Caco-2 (cell line): Measurements from ENCODE around the gene IQGAP1. TPM values are rescaled to one million over a fixed set of nuclear protein-coding genes. Genes with fewer than 3 reads are reported as not detected.
A peak's percentile ranks its signal among the peaks of the same experiment; 100 is the strongest.
"Not testable (repeated sequence)": the region's sequence is repeated elsewhere in the genome, so short reads cannot be mapped to it uniquely, and the experiment has no call there.

Experiments used
- BruUV-seq: library from RNA; stranded (reverse); fragments of 400-500 nt; replicated peaks from 2 replicates; lab custom pipeline; 2021; lab: Mats Ljungman, UMichigan
- CTCF ChIA-PET: fragments of 300-600 bp; sonication (Branson Sonifier 250); formaldehyde crosslinking; loops from one replicate; lab custom pipeline; 2022; ENCODE audit warnings: antibody characterized with exemption; lab: Charles Lee
- POLR2A ChIA-PET: fragments of 300-600 bp; sonication (Branson Sonifier 250); formaldehyde crosslinking; loops from one replicate; lab custom pipeline; 2022; ENCODE audit warnings: antibody characterized with exemption; lab: Charles Lee
- DNase-seq, 2 experiments: peaks; one replicate each; pipeline versions ENCODE4 v3.0.0 to v3.0.0-alpha.2; 2020 to 2022
- H3K27me3 ChIP-seq: replicated peaks from 2 replicates; pipeline ENCODE4 v1.6.0; 2011; ENCODE audit warnings: low read length; ENCODE audit not compliant: control insufficient read depth, insufficient read depth
- H3K36me3 ChIP-seq: 2 replicates; pipeline ENCODE4 v1.5.1; 2011; ENCODE audit warnings: low read length; ENCODE audit not compliant: control insufficient read depth, insufficient read depth
- H3K4me1 ChIP-seq: fragments of 250-450 bp; sonication (Bioruptor Pico); 2 replicates; pipeline ENCODE4 v1.5.1; 2020; ENCODE audit warnings: mild to moderate bottlenecking
- H3K4me3 ChIP-seq: 2 replicates; pipeline ENCODE4 v1.5.1; 2011; ENCODE audit warnings: low read depth, mild to moderate bottlenecking, control low read depth, low read length
- H3K9me3 ChIP-seq: fragments of 250-450 bp; sonication (Bioruptor Pico); 2 replicates; pipeline ENCODE4 v1.5.1; 2020; ENCODE audit warnings: mild to moderate bottlenecking, moderate library complexity
- H3K27ac Mint-ChIP-seq: one replicate; pipeline ENCODE4 v1.8.0; 2022; ENCODE audit warnings: mixed read lengths; ENCODE audit not compliant: unreplicated experiment
- H3K27me3 Mint-ChIP-seq: one replicate; pipeline ENCODE4 v1.8.0; 2022; ENCODE audit warnings: mixed read lengths; ENCODE audit not compliant: insufficient read depth, unreplicated experiment
- H3K36me3 Mint-ChIP-seq: one replicate; pipeline ENCODE4 v1.8.0; 2022; ENCODE audit warnings: mild to moderate bottlenecking, mixed read lengths; ENCODE audit not compliant: insufficient read depth, unreplicated experiment
- H3K4me1 Mint-ChIP-seq: one replicate; pipeline ENCODE4 v1.8.0; 2022; ENCODE audit warnings: low read depth, mixed read lengths; ENCODE audit not compliant: unreplicated experiment
- H3K4me3 Mint-ChIP-seq: one replicate; pipeline ENCODE4 v1.8.0; 2022; ENCODE audit warnings: mild to moderate bottlenecking, moderate library complexity, mixed read lengths; ENCODE audit not compliant: unreplicated experiment
- H3K9me3 Mint-ChIP-seq: one replicate; pipeline ENCODE4 v1.8.0; 2022; ENCODE audit warnings: mixed read lengths; ENCODE audit not compliant: unreplicated experiment
- intact Hi-C: fragments of 100-400 bp; cut with micrococcal nuclease; formaldehyde crosslinking; loops from one replicate; pipeline ENCODE4 v1.10.0; 2022; ENCODE audit not compliant: unreplicated experiment
- total RNA-seq: library from RNA; stranded (reverse); gene quantifications from 2 replicates; pipeline ENCODE4 v1.2.3, GENCODE V29; 2022
- TF ChIP-seq, protein P1 (sequence below), 2 experiments: fragments of 200-600 bp in 1 of 2; IDR thresholded peaks; 1 replicate in 1 of 2; 2 replicates in 1 of 2; pipeline versions ENCODE4 v1.5.1 to v1.8.0; 2011 to 2022; ENCODE audit warnings: antibody characterized with exemption in 1 of 2, control low read depth in 1 of 2, inconsistent platforms in 1 of 2, low read depth in 1 of 2, low read length in 1 of 2, mild to moderate bottlenecking in 1 of 2, moderate library complexity in 1 of 2; ENCODE audit not compliant: insufficient read depth in 1 of 2, severe bottlenecking in 1 of 2, unreplicated experiment in 1 of 2

IQGAP1 gene
- total RNA-seq, 1 experiment from 2014 or later: 142 TPM

DNA sequence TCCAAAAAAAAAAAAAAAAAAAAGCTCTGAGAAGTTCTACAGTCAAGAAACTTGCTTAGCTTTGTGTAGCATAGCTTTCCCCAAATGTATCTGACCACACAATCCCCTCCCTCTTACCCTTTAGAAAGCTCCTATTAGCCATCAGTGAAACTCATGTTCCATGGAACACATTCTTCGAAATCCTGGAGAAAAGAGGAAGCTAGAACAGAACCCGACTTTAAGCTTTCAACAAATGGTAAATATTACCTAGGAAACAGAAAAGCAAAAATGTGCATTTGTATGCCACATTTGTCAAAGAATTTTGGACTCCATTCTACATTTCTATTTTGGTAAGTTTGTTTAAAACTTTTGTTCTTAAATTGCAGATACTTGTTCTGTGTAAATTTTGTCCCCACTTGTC, 124.2 kb downstream of the IQGAP1 start:
- no TSS peak for BruUV-seq
- H3K27ac Mint-ChIP-seq: no peak overlapping the region
- CTCF ChIA-PET: no interaction called here

DNA sequence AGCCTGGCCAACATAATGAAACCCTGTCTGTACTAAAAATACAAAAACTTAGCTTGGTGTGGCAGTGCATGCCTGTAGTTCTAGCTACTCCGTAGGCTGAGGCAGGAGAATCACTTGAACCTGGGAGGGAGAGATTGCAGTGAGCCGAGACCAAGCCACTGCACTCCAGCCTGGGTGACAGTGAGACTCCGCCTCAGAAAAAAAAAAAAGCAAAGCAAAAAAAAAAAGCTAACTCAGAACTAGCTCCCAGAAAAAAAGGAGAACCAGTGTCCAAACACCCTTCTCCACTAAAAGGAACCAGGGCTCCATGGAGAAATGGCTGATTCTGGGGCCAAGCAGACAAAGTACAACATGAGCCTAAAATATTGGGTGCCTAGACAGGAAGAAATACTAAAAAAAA, 124.9 kb downstream of the IQGAP1 start:
- Histone ChIP-seq H3K9me3 (peaks cover 7% of the 10 kb centered on the region; the same call in 1 of the 2 replicates), H3K27me3 (no peaks in the 10 kb centered on the region), H3K4me1 (peaks cover 6% of the 10 kb centered on the region; the same call in 1 of the 2 replicates), H3K36me3 (no peaks in the 10 kb centered on the region), H3K4me3 (no peak overlapping the region)
- H3K9me3 Mint-ChIP-seq: no peaks in the 10 kb centered on the region
- BruUV-seq: no TSS peak
- no peaks in the 10 kb centered on the region for H3K27me3 Mint-ChIP-seq
- no peak overlapping the region for H3K4me3 Mint-ChIP-seq
- H3K27ac Mint-ChIP-seq: no peak overlapping the region
- H3K4me1 Mint-ChIP-seq: no peaks in the 10 kb centered on the region
- POLR2A ChIA-PET: interaction anchor here (0.6 kb wide), 2 partner anchors 45 to 145 kb away, joined by 3 read pairs; no protein-coding TSS in a partner anchor
- intact Hi-C loops: no loop called here
- CTCF ChIA-PET: interaction anchor here (0.6 kb wide), 1 partner anchor 11 kb away, joined by 3 read pairs; no protein-coding TSS in a partner anchor
- no peak for DNase-seq
- H3K36me3 Mint-ChIP-seq: peaks cover 16% of the 10 kb centered on the region
- TF ChIP-seq, protein P1, sequence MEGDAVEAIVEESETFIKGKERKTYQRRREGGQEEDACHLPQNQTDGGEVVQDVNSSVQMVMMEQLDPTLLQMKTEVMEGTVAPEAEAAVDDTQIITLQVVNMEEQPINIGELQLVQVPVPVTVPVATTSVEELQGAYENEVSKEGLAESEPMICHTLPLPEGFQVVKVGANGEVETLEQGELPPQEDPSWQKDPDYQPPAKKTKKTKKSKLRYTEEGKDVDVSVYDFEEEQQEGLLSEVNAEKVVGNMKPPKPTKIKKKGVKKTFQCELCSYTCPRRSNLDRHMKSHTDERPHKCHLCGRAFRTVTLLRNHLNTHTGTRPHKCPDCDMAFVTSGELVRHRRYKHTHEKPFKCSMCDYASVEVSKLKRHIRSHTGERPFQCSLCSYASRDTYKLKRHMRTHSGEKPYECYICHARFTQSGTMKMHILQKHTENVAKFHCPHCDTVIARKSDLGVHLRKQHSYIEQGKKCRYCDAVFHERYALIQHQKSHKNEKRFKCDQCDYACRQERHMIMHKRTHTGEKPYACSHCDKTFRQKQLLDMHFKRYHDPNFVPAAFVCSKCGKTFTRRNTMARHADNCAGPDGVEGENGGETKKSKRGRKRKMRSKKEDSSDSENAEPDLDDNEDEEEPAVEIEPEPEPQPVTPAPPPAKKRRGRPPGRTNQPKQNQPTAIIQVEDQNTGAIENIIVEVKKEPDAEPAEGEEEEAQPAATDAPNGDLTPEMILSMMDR (IDR thresholded peaks at IDR 0.05; ENCODE audit: insufficient read depth in 1 of 2, low read depth in 1 of 2, low read length in 1 of 2, severe bottlenecking in 1 of 2, unreplicated experiment in 1 of 2): no peak

More for the DNA sequence above, 124.2 kb downstream of the IQGAP1 start:
- H3K9me3 ChIP-seq: peaks cover 7% of the 10 kb centered on the region; the same call in 1 of the 2 replicates
- no peaks in the 10 kb centered on the region for H3K27me3 ChIP-seq
- POLR2A ChIA-PET: no interaction called here
- H3K4me1 ChIP-seq: peaks cover 6% of the 10 kb centered on the region; the same call in 1 of the 2 replicates
- TF ChIP-seq, protein P1 (IDR thresholded peaks at IDR 0.05; ENCODE audit: insufficient read depth in 1 of 2, low read depth in 1 of 2, low read length in 1 of 2, severe bottlenecking in 1 of 2, unreplicated experiment in 1 of 2): no peak
- Mint-ChIP-seq H3K9me3 (no peaks in the 10 kb centered on the region), H3K36me3 (peaks cover 16% of the 10 kb centered on the region), H3K4me1 (no peaks in the 10 kb centered on the region), H3K27me3 (no peaks in the 10 kb centered on the region), H3K4me3 (no peak overlapping the region)
- no peaks in the 10 kb centered on the region for H3K36me3 ChIP-seq
- no peak for DNase-seq
- intact Hi-C loops: no loop called here
- H3K4me3 ChIP-seq: no peak overlapping the region

DNA sequence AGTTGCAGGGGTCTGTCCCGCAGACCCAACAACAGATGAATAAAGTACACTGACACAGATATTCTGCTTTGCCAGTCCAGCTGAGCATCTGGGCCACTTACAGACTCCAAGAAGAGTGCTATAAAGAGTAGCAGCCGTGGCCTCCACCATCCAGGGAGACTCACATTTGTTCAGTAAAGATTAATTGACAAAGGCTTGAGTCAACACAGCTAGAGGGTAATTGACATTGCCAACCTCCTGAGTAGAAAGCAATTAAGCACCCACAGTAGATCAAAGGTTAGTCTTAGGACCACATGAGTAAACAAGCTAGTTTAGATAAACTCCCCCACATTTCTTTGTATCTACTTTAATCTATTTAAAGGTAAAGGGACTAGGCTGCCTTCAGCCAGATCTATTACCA, 125.4 kb downstream of the IQGAP1 start:
- DNase-seq: peak; percentile 18 to 34
- intact Hi-C loops: no loop called here

DNA sequence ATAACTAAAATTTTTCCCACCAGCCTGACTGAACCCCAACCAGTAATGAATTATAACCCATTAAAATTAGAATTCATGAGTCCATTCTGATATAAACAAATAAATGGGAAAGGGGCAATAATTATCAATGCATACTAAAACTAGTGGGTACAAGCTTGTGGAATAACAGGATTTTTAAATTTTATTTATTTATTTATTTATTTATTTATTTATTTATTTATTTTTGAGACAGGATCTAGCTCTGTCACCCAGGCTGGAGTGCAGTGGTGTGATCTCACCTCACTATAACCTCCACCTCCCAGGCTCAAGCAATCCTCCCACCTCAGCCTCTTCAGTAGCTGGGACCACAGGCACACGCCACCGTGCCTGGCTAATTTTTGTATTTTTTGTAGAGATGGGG, 125.9 kb downstream of the IQGAP1 start:
- BruUV-seq, H3K4me1 ChIP-seq, H3K4me1 Mint-ChIP-seq, H3K27me3 ChIP-seq, POLR2A ChIA-PET, DNase-seq, H3K9me3 ChIP-seq, H3K4me3 Mint-ChIP-seq, H3K27me3 Mint-ChIP-seq, H3K27ac Mint-ChIP-seq, H3K9me3 Mint-ChIP-seq, CTCF ChIA-PET, H3K4me3 ChIP-seq, H3K36me3 ChIP-seq, intact Hi-C loops: not testable (repeated sequence)
- H3K36me3 Mint-ChIP-seq: peaks cover 11% of the 10 kb centered on the region

More for the DNA sequence above, 125.4 kb downstream of the IQGAP1 start:
- CTCF ChIA-PET: interaction anchor here (0.6 kb wide), 1 partner anchor 11 kb away, joined by 3 read pairs; no protein-coding TSS in a partner anchor
- Mint-ChIP-seq H3K4me3 (no peak overlapping the region), H3K4me1 (no peaks in the 10 kb centered on the region), H3K27ac (no peak overlapping the region), H3K9me3 (no peaks in the 10 kb centered on the region), H3K27me3 (no peaks in the 10 kb centered on the region), H3K36me3 (peaks cover 16% of the 10 kb centered on the region)
- no TSS peak for BruUV-seq
- no peaks in the 10 kb centered on the region for H3K27me3 ChIP-seq
- peaks cover 7% of the 10 kb centered on the region; the same call in 1 of the 2 replicates for H3K9me3 ChIP-seq
- TF ChIP-seq, protein P1 (IDR thresholded peaks at IDR 0.05; ENCODE audit: insufficient read depth in 1 of 2, low read depth in 1 of 2, low read length in 1 of 2, severe bottlenecking in 1 of 2, unreplicated experiment in 1 of 2): no peak
- H3K4me3 ChIP-seq: no peak overlapping the region
- POLR2A ChIA-PET: interaction anchor here (0.6 kb wide), 2 partner anchors 45 to 146 kb away, joined by 3 read pairs; no protein-coding TSS in a partner anchor
- H3K4me1 ChIP-seq: peaks cover 6% of the 10 kb centered on the region; the same call in 1 of the 2 replicates
- H3K36me3 ChIP-seq: no peaks in the 10 kb centered on the region
